Body of pancreas (tissue), 4 donors: ENCODE measurements around the gene RTKN2.

Experiments used
- CTCF ChIP-seq, 7 experiments: fragments of 450-650 bp in 4 of 7; fragments of 200-600 bp in 3 of 7; sonication (generic) in 3 of 7; IDR thresholded peaks; one replicate each; pipeline ENCODE4 v1.5.1; 2016 to 2019; ENCODE audit warnings: antibody characterized with exemption in 7 of 7
- POLR2A ChIP-seq, 3 donors: fragments of 450-650 bp; IDR thresholded peaks; one replicate each; pipeline ENCODE4 v1.6.1; 2016; ENCODE audit warnings: antibody characterized with exemption in 3 of 3, mild to moderate bottlenecking in 2 of 3

GRCh38 chr10:62155054-62155680 is 113.5 kb downstream of the RTKN2 start:
- TF ChIP-seq CTCF (IDR thresholded peaks at IDR 0.05) = no peak
- no peak for TF ChIP-seq POLR2A (IDR thresholded peaks at IDR 0.05)
